Hepatocyte (in vitro differentiated cells): ENCODE data around the gene MTAP.

Source experiments
- CTCF ChIP-seq: fragments of 200-600 bp; sonication (generic); IDR thresholded peaks from 2 replicates; pipeline ENCODE4 v1.5.1; 2016; ENCODE audit warnings: antibody characterized with exemption, mild to moderate bottlenecking; ENCODE audit not compliant: poor library complexity
- EZH2phosphoT487 ChIP-seq: fragments of 200-600 bp; sonication (generic); IDR thresholded peaks from one replicate; pipeline ENCODE4 v1.6.1; 2018; ENCODE audit warnings: antibody characterized with exemption, mild to moderate bottlenecking, low read depth, moderate library complexity; ENCODE audit not compliant: unreplicated experiment, severe bottlenecking

- TF ChIP-seq CTCF (no peak), EZH2phosphoT487 (no peak)
These were observed 8.0 kb downstream of the MTAP start for GRCh38 chr9:21810388-21810787.
